NT2/D1 (cell line): ENCODE results near the gene CIB2.

Experiments
- SUZ12 ChIP-seq: IDR thresholded peaks from 2 replicates; pipeline ENCODE4 v1.6.1; 2011; ENCODE audit not compliant: insufficient read length, insufficient read depth; ENCODE audit errors: extremely low read depth
- YY1 ChIP-seq: IDR thresholded peaks from 2 replicates; pipeline ENCODE4 v1.6.1; 2011; ENCODE audit not compliant: insufficient read length, insufficient read depth

DNA sequence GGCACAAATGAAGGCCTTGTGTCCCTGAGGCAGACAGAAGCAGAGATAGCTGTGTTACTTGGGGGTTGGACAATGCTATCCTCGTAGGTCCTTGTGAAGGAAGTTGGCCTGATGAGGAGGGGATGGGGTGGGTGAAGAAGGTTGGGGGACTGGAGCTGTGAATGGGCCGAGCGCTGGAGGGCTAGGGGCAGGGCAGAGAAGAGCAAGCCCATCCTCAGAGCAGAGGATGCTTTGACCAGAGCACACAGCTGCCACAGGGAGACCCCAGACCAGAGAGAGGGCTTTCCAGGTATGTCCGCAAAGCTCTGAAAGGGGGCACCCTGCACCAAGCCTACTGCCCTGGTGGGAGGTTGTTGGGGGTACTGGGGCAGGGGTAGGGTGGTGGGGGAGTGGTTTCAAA is 48.1 kb downstream of the CIB2 start:
- no peak for TF ChIP-seq YY1
- no peak for TF ChIP-seq SUZ12
